GM19438 (cell line): ENCODE results near the gene CLGN.

Experiments
- ATAC-seq: cut with Tn5 transposase; IDR thresholded peaks from one replicate; pipeline ENCODE4 v1.9.1; 2021; ENCODE audit warnings: low read depth; ENCODE audit not compliant: unreplicated experiment

The CLGN gene

GRCh38 chr4:140388015-140388414 lies 39.4 kb downstream of the CLGN start:
- no peak for ATAC-seq

GRCh38 chr4:140382732-140383131 lies 44.7 kb downstream of the CLGN start:
- ATAC-seq, result no peak

GRCh38 chr4:140374130-140374477 lies 53.3 kb downstream of the CLGN start:
- ATAC-seq, result no peak

GRCh38 chr4:140373328-140374129 lies 53.9 kb downstream of the CLGN start, which contains the start of gene SCOC:
Gene SCOC (plus strand): TSS chr4:140373646. CDS start chr4:140379171, 5,525 bp downstream.
- peak; percentile 96 for ATAC-seq

- ATAC-seq, result peak; percentile 54
These were observed 54.6 kb downstream of the CLGN start for GRCh38 chr4:140372751-140373327.

GRCh38 chr4:140368686-140369085 lies 58.8 kb downstream of the CLGN start:
- ATAC-seq, result no peak

- ATAC-seq, result no peak
These were observed 59.7 kb downstream of the CLGN start for GRCh38 chr4:140367738-140368137.

- no peak for ATAC-seq
These were observed 63.9 kb downstream of the CLGN start for GRCh38 chr4:140363558-140363957.

GRCh38 chr4:140363051-140363450 lies 64.4 kb downstream of the CLGN start:
- ATAC-seq, result no peak

GRCh38 chr4:140361099-140361498 lies 66.3 kb downstream of the CLGN start:
- ATAC-seq, result no peak

- ATAC-seq, result peak; percentile 99
These were observed 67.7 kb downstream of the CLGN start for GRCh38 chr4:140359562-140360427.

GRCh38 chr4:140358281-140358680 lies 69.2 kb downstream of the CLGN start:
- ATAC-seq, result no peak

GRCh38 chr4:140357868-140358267 lies 69.6 kb downstream of the CLGN start:
- no peak for ATAC-seq

- ATAC-seq, result no peak
These were observed 72.2 kb downstream of the CLGN start for GRCh38 chr4:140355288-140355687.

- no peak for ATAC-seq
These were observed 73.7 kb downstream of the CLGN start for GRCh38 chr4:140353786-140354185.

GRCh38 chr4:140351093-140352075 lies 76.1 kb downstream of the CLGN start:
- no peak for ATAC-seq

- no peak for ATAC-seq
These were observed 77.6 kb downstream of the CLGN start for GRCh38 chr4:140349816-140350215.

- no peak for ATAC-seq
These were observed 81.3 kb downstream of the CLGN start for GRCh38 chr4:140346136-140346535.

GRCh38 chr4:140344621-140345020 lies 82.8 kb downstream of the CLGN start:
- ATAC-seq, result no peak

- ATAC-seq, result no peak
These were observed 83.3 kb downstream of the CLGN start for GRCh38 chr4:140344101-140344500.
